Measurements from ENCODE around the gene C1orf115.
"Not testable (repeated sequence)": the region's sequence is repeated elsewhere in the genome, so short reads cannot be mapped to it uniquely, and the experiment has no call there.

The C1orf115 gene

DNA sequence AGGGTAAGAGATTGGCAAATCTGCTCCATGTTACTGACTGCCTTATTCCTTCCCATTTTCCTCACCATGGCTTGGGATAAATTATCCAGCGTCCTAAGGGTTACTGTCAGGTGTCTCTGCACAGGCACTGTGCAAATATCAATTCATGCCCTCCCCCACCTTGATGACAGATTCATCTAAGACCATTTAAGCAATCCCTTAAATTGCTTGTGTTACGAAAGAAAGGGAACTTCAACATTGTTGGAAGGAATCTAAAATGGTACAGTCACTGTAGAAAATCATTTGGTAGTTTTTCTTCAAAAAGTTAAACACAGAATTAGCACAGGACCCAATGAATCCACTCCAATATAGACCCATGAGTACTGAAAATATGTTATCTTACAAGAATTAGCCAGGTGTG, 40.3 kb downstream of the C1orf115 start:
- no peak for DNase-seq

DNA sequence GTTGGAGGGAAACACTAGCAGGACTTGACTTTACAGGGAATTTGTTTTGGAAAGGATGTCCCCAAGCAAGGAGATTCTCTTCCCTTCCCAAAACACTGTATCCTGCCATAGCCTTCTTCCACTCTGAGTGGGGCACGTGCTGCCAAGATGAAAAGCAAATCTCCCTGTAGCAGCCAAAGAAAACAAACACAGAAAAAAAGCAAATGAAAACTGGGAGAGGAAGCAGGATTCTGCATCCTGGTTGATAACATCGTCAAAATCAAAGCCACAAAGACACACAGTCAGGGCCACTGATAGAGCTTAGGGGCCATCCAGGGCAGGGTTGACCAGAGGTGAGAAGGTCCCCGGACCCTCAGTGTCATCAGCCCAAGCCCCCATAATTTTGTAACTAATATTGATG, 42.0 kb downstream of the C1orf115 start:
- no peak for DNase-seq

DNA sequence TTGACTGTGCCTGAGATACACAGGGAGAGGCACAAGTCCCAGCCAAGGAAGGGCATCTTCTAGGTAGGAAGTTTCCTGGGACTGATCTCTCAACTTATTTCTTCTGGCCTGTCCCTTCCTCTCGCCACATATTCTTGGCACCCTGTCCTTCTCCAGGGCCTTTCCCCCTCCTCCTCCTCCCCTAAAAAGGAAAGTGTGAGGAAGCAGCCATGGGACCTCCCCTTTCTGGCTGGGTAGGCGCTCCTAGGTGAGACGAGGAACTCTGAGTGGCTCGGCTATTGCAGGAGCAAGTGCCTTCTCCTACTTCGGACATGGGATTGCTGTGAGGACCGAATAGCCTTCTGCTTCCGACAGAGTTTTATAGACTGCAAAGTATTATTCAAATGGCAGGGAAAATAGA, 42.5 kb downstream of the C1orf115 start:
- DNase-seq, result no peak

DNA sequence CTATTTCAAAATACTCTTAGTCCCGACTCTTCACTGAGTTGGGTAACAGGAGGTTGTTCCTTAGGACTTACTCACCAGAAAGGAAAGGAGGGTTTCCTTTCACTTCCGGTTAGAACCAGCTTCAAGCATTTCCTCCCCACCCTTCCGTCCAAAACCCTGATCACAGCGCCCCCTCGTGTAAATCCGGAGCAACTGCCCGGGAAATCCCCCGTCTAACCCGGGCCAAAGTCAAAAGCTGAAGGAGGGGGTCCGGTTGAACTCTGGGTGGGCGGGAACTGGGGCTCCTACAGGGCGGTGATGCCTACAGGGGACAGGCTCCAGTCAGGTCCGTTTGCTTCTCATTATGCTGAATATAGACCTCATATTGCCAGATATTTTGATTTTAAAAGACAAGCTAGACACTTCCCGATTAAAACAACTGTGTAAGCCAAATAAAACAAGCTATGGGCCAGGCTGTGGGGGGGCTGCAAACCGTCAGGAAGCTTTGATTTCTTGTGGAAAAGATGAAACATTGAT, 43.0 kb downstream of the C1orf115 start:
- peak; percentile 66 for DNase-seq

DNA sequence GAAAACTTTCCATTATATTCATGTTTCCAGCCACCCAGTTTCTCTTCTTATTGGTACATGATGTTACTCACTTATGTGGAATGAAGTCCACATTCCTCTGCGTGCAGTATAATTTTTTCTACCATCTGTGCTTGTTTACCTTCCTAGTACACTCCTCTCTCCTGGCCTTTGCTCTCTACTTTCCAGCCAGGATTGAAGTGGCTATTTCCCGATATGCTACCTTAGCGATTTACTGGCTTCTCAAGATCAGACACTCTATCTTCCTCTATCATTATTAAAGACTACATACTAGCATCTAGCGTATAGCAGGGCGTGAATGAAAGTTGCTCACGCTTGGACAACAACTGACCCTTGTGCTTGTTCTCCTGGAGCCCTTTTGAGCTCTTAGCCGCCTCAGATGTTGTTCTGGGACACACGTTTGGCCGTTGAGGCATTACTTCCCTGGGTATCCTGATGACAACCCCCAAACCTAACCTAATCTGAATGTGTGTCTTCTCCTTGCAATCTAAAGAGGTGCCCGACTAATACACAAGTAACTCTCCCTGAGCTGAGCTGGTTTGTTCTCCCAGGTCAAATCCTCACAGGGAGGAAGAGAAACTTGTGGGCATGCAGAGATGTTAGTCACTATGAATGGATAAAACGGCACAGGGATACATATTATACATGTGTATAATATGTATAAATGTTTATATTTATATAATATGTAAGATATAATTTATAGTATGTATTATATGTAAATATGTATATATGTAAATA, 44.6 kb downstream of the C1orf115 start:
- no peak for DNase-seq

DNA sequence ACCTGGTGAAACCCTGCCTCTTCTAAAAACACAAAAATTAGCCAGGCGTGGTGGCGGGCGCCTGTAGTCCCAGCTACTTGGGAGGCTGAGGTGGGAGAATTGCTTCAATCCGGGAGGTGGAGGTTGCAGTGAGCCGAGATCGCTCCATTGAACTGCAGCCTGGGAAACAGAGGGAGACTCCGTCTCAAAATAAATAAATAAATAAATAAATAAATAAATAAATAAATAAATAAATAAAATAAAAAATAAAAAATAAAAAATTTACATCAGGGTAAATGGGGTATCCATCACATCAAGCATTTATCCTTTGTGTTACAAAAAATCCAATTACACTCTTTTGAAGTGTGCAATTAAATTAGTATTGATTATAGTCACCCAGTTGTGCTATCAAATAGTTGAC, 46.1 kb downstream of the C1orf115 start:
- DNase-seq, result not testable (repeated sequence)

DNA sequence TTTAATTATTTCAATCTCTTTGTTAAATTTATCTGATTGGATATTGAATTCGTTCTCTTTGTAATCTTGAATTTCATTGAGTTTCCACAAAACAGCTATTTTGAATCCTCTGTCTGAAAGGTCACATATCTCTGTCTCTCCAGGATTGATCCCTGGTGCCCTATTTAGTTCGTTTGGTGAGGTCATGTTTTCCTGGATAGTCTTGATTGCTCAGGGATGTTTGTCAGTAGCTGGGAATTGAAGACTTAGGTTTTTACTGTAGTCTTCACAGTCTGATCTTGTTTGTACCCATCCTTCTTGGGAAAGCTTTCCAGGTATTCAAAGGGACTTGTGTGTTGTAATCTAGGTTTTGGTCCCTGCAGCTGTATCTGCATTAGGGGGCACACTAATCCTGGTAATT, 51.2 kb downstream of the C1orf115 start:
- no peak for DNase-seq

DNA sequence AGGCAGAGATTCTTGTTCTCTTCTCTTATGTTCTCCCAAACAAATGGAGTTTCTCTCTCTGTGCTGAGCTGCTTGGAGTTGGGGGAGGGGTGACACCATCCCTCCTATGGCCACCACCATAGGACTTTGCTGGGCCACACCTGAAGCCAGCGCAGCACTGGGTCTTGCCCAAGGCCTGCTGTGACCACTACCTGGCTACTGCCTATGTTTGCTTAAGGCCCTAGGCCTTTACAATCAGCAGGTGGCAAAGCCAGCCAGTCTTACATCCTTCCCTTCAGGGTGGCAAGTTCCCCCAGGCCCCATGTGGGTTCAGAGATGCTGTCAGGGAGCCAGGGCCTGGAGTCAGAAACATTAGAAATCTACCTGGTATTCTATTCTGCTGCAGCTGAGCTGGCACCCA, 51.7 kb downstream of the C1orf115 start:
- DNase-seq, result no peak

DNA sequence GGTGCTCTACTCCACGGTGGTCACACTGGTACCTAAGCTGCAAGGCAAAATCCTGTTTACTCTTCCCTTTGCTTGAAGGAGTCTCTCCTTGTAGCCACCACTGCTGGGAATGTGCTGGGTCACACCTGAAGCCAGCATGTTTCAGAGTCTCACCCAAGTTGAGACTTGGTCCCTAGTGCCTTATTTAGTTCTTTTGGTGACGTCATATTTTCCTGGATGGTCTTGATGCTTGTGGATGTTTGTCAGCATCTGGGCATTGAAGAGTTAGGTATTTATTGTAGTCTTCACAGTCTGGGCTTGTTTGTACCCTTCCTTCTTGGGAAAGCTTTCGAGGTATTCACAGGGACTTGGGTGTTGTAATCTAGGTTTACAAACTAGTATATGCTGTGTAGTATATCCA, 52.4 kb downstream of the C1orf115 start:
- DNase-seq, result no peak

DNA sequence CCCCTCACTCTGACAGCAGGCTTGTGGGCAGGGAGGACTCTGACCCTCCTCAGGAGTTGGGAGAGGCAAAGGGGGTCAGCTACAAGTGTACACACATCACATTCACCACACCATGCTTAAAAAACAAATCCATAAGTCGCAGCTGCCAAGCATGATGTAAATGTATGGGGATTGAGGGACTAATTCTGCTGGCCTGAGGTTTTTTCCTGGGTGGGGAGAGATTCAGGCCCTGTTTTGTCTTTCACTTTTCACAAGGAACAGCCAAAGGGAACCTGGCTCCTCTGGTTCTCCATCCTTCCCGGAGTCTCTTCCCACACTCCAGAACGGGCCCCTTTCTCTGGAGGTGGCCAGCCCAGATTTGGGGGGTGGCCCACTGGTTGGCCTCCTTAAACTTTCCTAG, 56.7 kb downstream of the C1orf115 start:
- DNase-seq, result no peak

DNA sequence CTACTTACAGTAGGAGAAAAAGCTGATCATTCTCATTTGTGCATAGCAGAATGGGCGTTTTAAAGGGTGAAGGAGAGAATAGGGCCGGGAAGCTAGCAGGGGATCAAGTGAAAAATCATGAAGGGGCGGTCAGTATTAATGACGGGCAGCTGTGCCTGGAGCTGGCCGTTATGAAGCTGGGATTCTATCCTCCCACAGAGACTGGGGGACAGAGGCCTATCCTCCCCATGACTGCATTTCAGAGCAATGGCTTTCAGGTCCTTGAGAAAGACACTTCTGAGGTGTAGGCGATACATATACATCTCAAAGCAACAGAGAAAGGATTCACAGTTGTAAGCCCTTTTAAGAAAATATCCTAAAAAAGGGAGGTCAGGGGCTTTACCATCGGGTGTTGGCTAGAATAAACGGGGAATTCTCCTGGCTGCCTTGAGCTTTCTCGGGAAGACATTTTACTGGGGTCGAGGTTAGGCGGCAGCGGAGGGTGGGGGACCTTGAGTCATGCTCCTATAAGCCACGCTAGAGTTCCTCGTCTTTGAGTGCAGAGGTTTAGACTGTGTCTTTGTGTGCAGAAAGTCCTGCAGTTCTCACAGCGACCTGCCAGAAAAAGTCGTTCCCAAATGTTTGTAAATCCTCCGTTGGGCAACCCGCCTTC, 57.4 kb downstream of the C1orf115 start:
- DNase-seq, result no peak

DNA sequence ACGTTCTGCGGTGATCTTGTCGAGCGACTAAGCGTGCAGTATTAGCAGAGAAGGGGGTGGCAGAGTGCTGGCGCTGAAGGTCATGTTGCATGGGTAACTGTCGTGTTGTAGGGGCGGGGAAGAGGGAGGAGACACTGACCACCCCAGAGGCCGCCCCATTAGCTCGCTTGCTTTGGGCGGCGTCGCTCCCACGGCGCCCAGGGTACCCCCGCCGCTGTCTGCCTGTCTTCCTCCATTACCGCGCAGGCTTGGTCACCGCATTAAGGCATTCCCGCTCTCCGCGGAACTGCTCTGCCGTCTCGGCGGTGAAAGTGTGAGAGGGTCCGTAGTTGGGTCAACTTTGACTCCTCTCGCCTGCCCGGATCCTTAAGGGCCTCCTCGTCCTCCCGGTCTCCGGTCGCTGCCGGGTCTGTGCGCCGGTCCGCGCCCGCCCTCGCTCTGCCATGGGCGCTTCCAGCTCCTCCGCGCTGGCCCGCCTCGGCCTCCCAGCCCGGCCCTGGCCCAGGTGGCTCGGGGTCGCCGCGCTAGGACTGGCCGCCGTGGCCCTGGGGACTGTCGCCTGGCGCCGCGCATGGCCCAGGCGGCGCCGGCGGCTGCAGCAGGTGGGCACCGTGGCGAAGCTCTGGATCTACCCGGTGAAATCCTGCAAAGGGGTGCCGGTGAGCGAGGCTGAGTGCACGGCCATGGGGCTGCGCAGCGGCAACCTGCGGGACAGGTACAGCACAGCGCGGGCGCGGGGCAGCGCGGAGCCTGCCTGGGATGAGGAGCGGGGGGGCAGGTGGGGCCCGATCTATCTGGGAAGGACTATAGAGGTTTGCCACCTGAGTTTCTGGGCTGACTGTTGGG, 58.1 kb downstream of the C1orf115 start, which contains the start of gene MTARC2:
TSS of gene MTARC2 (plus strand) at position 234 of the 846 bp plus-strand sequence. CDS start at position 444, 210 bp downstream.
- peak; percentile 77 for DNase-seq
